Activated CD8-positive, alpha-beta T cell treated with anti-CD3 and anti-CD28 coated beads, Interleukin-2, amount 10 ng/mL, durations not matched to agents 7 days and 5 days (primary cell): ENCODE data around the gene CCDC80. TPM values are rescaled to one million over a fixed set of nuclear protein-coding genes. Genes with fewer than 3 reads are reported as not detected.

ENCODE experiments used
- ATAC-seq: fragments of 150-1000 bp; cut with Tn5 transposase; one replicate; pipeline ENCODE4 v1.10.0; 2021; ENCODE audit warnings: moderate library complexity
- CTCF ChIA-PET: fragments of 350-600 bp; sonication (Branson Sonifier 250); formaldehyde crosslinking; loops from one replicate; lab custom pipeline; 2021; ENCODE audit warnings: antibody characterized with exemption; lab: Charles Lee
- POLR2A ChIA-PET: fragments of 350-600 bp; sonication (Branson Sonifier 250); formaldehyde crosslinking; loops from one replicate; lab custom pipeline; 2021; ENCODE audit warnings: antibody characterized with exemption; lab: Charles Lee
- DNase-seq: peaks from one replicate; pipeline ENCODE4 v3.0.0-alpha.2; 2020
- H3K27ac Mint-ChIP-seq: one replicate; pipeline ENCODE4 v1.8.0; 2021; ENCODE audit warnings: mild to moderate bottlenecking, mixed read lengths
- H3K27me3 Mint-ChIP-seq: one replicate; pipeline ENCODE4 v1.8.0; 2021; ENCODE audit warnings: low read depth, mixed read lengths
- H3K36me3 Mint-ChIP-seq: one replicate; pipeline ENCODE4 v1.8.0; 2021; ENCODE audit warnings: low read depth, mixed read lengths
- H3K4me1 Mint-ChIP-seq: one replicate; pipeline ENCODE4 v1.8.0; 2021; ENCODE audit warnings: low read depth, mixed read lengths
- H3K4me3 Mint-ChIP-seq: one replicate; pipeline ENCODE4 v1.8.0; 2021; ENCODE audit warnings: mild to moderate bottlenecking, mixed read lengths
- H3K9me3 Mint-ChIP-seq: one replicate; pipeline ENCODE4 v1.8.0; 2022; ENCODE audit warnings: mixed read lengths; ENCODE audit not compliant: insufficient read depth
- total RNA-seq, 2 experiments: library from RNA; stranded (reverse); gene quantifications; one replicate each; pipeline ENCODE4 v1.2.3, GENCODE V29; 2021

The CCDC80 gene
- total RNA-seq, 2 experiments from 2014 or later: not detected

GRCh38 chr3:112606098-112606497 is 34.8 kb downstream of the CCDC80 start:
- peaks cover 21% of the 10 kb centered on the region for H3K4me1 Mint-ChIP-seq
- H3K27ac Mint-ChIP-seq: no peak overlapping the region
- DNase-seq: no peak
- H3K4me3 Mint-ChIP-seq: no peak overlapping the region
- H3K27me3 Mint-ChIP-seq: peaks cover 11% of the 10 kb centered on the region
- no peaks in the 10 kb centered on the region for H3K9me3 Mint-ChIP-seq
- ChIA-PET CTCF (interaction anchor here (1.3 to 2.4 kb wide), 2 partner anchors 23 to 369 kb away, joined by 4 to 6 read pairs; partner anchors contain the start of gene CD200R1), POLR2A (no interaction called here)
- no peak for ATAC-seq
- no peaks in the 10 kb centered on the region for H3K36me3 Mint-ChIP-seq

DNA sequence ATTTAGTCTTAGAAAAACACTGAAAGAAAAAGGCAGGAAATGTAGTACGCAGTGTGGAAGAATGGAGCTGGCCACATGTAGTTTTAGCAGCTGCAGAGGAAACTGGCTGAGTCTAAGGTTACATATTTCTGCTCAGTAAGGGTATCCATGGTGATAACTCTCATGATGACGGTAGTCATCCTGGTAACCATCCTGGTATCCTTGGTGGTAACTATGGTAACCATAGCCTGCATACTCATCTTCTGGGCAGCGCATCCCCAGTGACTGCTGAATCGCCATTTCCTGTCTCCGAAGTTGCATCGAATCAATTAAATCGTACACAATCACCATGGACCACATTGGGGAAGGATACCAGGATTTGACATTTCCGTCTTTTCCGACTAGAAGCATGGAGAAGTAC is 35.7 kb downstream of the CCDC80 start:
- no peak overlapping the region for H3K27ac Mint-ChIP-seq
- peak; percentile 64 for ATAC-seq

DNA sequence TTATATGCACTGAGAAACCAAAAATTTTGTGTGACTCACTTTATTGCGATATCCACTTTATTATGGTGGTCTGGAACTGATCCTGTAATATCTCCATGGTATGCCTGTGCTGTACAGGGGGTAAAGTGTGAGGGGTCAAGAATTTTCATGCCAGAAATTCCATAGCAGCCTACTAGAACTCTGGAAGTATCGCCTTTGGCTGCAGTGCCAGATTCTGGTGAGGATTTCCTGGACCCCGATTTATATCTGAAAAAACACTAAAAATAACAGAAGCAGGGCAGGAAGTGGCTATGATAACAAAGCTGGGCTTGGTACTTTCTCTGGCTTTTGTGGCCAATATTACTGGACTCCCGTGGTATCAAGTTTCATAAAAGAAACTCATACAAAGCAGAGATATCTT is 36.4 kb downstream of the CCDC80 start:
- POLR2A ChIA-PET: no interaction called here
- ATAC-seq: no peak

More for the DNA sequence above, 35.7 kb downstream of the CCDC80 start:
- POLR2A ChIA-PET: no interaction called here
- no peaks in the 10 kb centered on the region for H3K9me3 Mint-ChIP-seq
- H3K4me1 Mint-ChIP-seq: peaks cover 21% of the 10 kb centered on the region
- no peak overlapping the region for H3K4me3 Mint-ChIP-seq
- peaks cover 10% of the 10 kb centered on the region for H3K27me3 Mint-ChIP-seq
- CTCF ChIA-PET: interaction anchor here (1.3 to 2.4 kb wide), 2 partner anchors 22 to 369 kb away, joined by 4 to 6 read pairs; partner anchors contain the start of gene CD200R1
- H3K36me3 Mint-ChIP-seq: no peaks in the 10 kb centered on the region
- no peak for DNase-seq

DNA sequence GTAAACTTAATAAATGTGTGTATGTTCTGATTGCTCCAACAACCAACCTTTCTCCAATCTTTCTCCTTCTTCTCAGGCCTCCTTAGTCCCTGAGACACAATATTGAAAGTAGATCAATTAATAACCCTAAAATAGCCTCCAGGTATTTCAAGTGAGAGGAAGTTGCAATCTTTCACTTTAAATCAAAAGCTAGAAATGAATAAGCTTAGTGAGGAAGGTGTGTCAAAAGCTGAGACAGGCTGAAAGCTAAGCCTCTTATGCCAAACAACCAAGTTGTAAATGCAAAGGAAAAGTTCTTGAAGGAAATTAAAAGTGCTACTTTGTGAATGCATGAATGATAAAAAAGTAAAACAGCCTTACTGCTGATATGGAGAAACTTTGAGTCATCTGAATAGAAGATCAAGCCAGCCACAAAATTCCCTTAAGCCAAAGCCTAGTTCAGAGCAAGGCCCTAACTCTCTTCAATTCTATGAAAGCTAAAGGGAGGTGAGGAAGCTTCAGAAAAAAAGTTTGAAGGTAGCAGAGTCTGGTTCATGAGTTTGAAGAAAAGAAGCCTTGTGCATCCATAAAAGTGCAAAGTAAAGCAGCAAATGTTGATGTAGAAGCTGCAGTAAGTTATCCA is 38.6 kb downstream of the CCDC80 start:
- CTCF ChIA-PET: interaction anchor here (1.0 to 1.9 kb wide), 3 partner anchors 11 to 40 kb away, joined by 4 to 8 read pairs (median 4); no protein-coding TSS in a partner anchor
- no peaks in the 10 kb centered on the region for H3K36me3 Mint-ChIP-seq
- no peak overlapping the region for H3K27ac Mint-ChIP-seq
- no peak overlapping the region for H3K4me3 Mint-ChIP-seq
- no peak for DNase-seq
- peaks cover 21% of the 10 kb centered on the region for H3K4me1 Mint-ChIP-seq
- no peaks in the 10 kb centered on the region for H3K9me3 Mint-ChIP-seq
- ATAC-seq: no peak
- POLR2A ChIA-PET: interaction anchor here (0.6 kb wide), 1 partner anchor 453 kb away, joined by 3 read pairs; no protein-coding TSS in a partner anchor
- peaks cover 5% of the 10 kb centered on the region for H3K27me3 Mint-ChIP-seq

More for the DNA sequence above, 36.4 kb downstream of the CCDC80 start:
- DNase-seq: no peak
- H3K4me3 Mint-ChIP-seq: no peak overlapping the region
- H3K4me1 Mint-ChIP-seq: peaks cover 21% of the 10 kb centered on the region
- CTCF ChIA-PET: interaction anchor here (2.4 kb wide), 1 partner anchor 22 kb away, joined by 6 read pairs; no protein-coding TSS in a partner anchor
- H3K9me3 Mint-ChIP-seq: no peaks in the 10 kb centered on the region
- H3K27me3 Mint-ChIP-seq: peaks cover 10% of the 10 kb centered on the region
- H3K36me3 Mint-ChIP-seq: no peaks in the 10 kb centered on the region
- no peak overlapping the region for H3K27ac Mint-ChIP-seq

DNA sequence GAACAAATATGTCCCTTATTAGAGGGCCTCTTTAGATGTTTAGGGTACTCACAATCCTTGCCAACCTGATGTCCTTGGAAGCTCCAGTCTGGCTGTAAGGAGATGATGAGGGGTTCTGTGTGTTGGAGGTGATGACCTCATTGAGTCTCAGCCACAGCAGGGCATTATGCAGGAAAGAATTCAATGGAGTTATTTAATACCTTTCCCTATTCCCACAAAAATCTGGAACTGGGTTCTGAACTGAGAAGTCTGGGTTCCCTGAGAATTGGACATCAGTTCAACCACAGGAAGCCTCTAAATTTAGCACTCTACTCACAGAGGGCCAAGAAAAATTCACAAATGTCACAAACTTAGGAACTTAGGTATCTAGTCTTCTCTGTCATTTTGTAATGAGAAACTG is 42.2 kb downstream of the CCDC80 start:
- no peaks in the 10 kb centered on the region for H3K36me3 Mint-ChIP-seq
- ATAC-seq: no peak
- no peak for DNase-seq
- H3K27me3 Mint-ChIP-seq: no peaks in the 10 kb centered on the region
- no peaks in the 10 kb centered on the region for H3K9me3 Mint-ChIP-seq
- POLR2A ChIA-PET: no interaction called here
- CTCF ChIA-PET: interaction anchor here (1.0 to 2.8 kb wide), 2 partner anchors 17 to 45 kb away, joined by 3 to 10 read pairs; no protein-coding TSS in a partner anchor
- no peak overlapping the region for H3K4me3 Mint-ChIP-seq
- H3K4me1 Mint-ChIP-seq: peaks cover 9% of the 10 kb centered on the region
- no peak overlapping the region for H3K27ac Mint-ChIP-seq

GRCh38 chr3:112597945-112598344 is 43.0 kb downstream of the CCDC80 start:
- Mint-ChIP-seq H3K27me3 (no peaks in the 10 kb centered on the region), H3K9me3 (no peaks in the 10 kb centered on the region), H3K36me3 (peaks cover 3% of the 10 kb centered on the region), H3K4me1 (peaks cover 9% of the 10 kb centered on the region), H3K4me3 (no peak overlapping the region), H3K27ac (no peak overlapping the region)
- ATAC-seq (no peak), DNase-seq (no peak)
- CTCF ChIA-PET: interaction anchor here (1.0 to 2.8 kb wide), 2 partner anchors 16 to 45 kb away, joined by 3 to 10 read pairs; no protein-coding TSS in a partner anchor
- POLR2A ChIA-PET: no interaction called here

DNA sequence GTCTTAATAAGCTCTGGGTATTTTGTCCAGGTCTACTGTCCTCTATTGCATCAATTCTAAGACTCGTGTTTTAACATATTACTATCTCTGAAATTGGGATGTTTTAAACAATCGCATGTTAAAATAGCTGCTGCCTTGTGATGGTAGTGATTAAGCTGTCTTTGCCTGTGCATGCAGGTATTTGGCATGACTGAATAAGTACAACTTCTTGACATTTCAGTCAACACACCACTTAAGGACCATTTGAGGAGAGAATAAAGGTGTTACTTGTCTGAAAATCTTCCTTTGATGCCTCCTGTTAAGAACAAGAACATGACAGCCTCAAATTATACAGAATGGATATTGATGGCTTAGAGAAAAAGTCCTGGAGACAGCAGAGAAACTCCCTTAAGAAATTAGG is 46.1 kb downstream of the CCDC80 start:
- no peak overlapping the region for H3K27ac Mint-ChIP-seq
- H3K9me3 Mint-ChIP-seq: no peaks in the 10 kb centered on the region
- no peak for ATAC-seq
- peaks cover 8% of the 10 kb centered on the region for H3K36me3 Mint-ChIP-seq
- H3K4me1 Mint-ChIP-seq: peaks cover 4% of the 10 kb centered on the region
- DNase-seq: no peak
- no peaks in the 10 kb centered on the region for H3K27me3 Mint-ChIP-seq
- ChIA-PET CTCF (interaction anchor here (1.1 to 4.9 kb wide), 3 partner anchors 8 to 381 kb away, joined by 3 to 23 read pairs (median 3); no protein-coding TSS in a partner anchor), POLR2A (no interaction called here)
- no peak overlapping the region for H3K4me3 Mint-ChIP-seq

DNA sequence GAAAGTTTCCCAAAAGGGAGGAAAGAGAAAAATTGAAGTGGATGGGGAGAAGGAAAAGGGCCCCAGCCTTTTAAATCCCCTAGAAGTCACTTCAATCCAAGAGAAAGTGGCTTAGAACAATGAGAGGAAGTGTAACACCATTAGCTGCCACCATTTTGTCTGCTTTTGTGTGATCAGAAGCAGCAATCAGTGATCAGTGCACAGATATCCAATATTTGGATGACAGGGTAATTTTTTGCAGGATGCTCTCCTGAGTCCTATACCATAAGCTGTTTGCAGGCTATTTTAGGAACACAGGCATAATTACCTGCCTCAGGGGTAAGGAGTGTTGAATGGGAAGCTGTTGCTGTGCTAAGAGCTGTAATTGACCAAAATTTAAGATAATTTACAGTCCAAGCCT is 47.7 kb downstream of the CCDC80 start:
- Mint-ChIP-seq H3K27ac (no peak overlapping the region), H3K4me3 (no peak overlapping the region), H3K27me3 (no peaks in the 10 kb centered on the region), H3K36me3 (peaks cover 13% of the 10 kb centered on the region), H3K4me1 (peaks cover 4% of the 10 kb centered on the region), H3K9me3 (no peaks in the 10 kb centered on the region)
- DNase-seq: no peak
- no peak for ATAC-seq
- POLR2A ChIA-PET: no interaction called here
- CTCF ChIA-PET: interaction anchor here (4.9 kb wide), 1 partner anchor 11 kb away, joined by 23 read pairs; no protein-coding TSS in a partner anchor

DNA sequence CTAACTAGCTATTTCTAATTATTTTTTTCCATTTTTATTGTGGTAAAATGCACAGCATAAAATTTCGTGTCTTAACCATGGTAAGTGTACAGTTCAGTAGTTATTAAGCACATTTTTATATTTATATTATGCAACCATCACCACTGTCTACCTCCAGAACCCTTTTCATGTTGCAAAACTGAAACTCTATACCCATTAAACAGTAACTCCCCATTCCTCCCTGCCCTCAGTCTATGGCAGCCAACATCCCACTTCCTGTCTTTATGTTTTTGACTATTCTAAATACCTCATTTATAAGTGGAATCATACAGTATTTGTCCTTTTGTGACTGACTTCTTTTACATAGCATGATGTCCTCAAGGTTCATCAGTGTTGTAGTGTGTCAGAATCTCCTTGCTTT is 53.6 kb downstream of the CCDC80 start:
- DNase-seq: no peak
- peaks cover 30% of the 10 kb centered on the region for H3K36me3 Mint-ChIP-seq
- no peaks in the 10 kb centered on the region for H3K27me3 Mint-ChIP-seq
- H3K4me3 Mint-ChIP-seq: no peak overlapping the region
- peaks cover 7% of the 10 kb centered on the region for H3K4me1 Mint-ChIP-seq
- H3K27ac Mint-ChIP-seq: no peak overlapping the region
- POLR2A ChIA-PET: no interaction called here
- CTCF ChIA-PET: interaction anchor here (0.9 kb wide), 1 partner anchor 294 kb away, joined by 3 read pairs; no protein-coding TSS in a partner anchor
- no peak for ATAC-seq
- no peaks in the 10 kb centered on the region for H3K9me3 Mint-ChIP-seq

DNA sequence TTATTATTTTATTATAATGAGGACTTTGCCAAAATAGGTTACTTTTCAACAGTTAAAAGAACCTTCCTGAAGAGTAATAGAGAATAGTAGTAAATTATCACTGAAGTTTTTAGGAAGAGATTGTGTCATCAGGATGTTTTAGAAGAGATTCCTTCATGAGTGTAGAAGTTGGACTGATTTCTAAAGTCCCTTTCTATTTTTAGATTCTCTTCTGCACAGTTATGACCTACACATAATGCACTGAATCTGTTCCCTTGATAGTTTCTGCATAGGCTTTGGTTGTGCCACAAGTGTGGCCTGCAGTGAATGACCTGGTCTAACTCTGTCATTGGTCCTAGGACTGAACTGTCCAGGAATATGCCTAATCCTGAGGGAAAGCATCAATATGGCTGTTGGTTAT is 55.2 kb downstream of the CCDC80 start:
- no peak for DNase-seq
- H3K4me1 Mint-ChIP-seq: peaks cover 5% of the 10 kb centered on the region
- H3K4me3 Mint-ChIP-seq: no peak overlapping the region
- H3K27me3 Mint-ChIP-seq: no peaks in the 10 kb centered on the region
- H3K36me3 Mint-ChIP-seq: peaks cover 30% of the 10 kb centered on the region
- no peak for ATAC-seq
- CTCF ChIA-PET: interaction anchor here (1.1 kb wide), 1 partner anchor 9 kb away, joined by 3 read pairs; no protein-coding TSS in a partner anchor
- H3K9me3 Mint-ChIP-seq: no peaks in the 10 kb centered on the region
- POLR2A ChIA-PET: no interaction called here
- H3K27ac Mint-ChIP-seq: no peak overlapping the region

GRCh38 chr3:112583105-112583504 is 57.8 kb downstream of the CCDC80 start:
- Mint-ChIP-seq H3K36me3 (peaks cover 28% of the 10 kb centered on the region), H3K27me3 (no peaks in the 10 kb centered on the region), H3K27ac (no peak overlapping the region), H3K4me1 (peaks cover 5% of the 10 kb centered on the region), H3K9me3 (no peaks in the 10 kb centered on the region), H3K4me3 (no peak overlapping the region)
- DNase-seq (no peak), ATAC-seq (no peak)
- CTCF ChIA-PET: interaction anchor here (0.6 to 4.5 kb wide), 29 partner anchors 8 to 705 kb away, joined by 3 to 61 read pairs (median 6); partner anchors contain the start of genes ATG3, CD200R1, GTPBP8 and SLC35A5
- POLR2A ChIA-PET: no interaction called here
